SU-DHL-6 (cell line): ENCODE measurements around the gene VARS2.

ENCODE experiments used
- EZH2phosphoT487 ChIP-seq: fragments of 200-600 bp; sonication (generic), shearing (Covaris generic); conservative IDR thresholded peaks from 2 replicates; pipeline ENCODE4 v1.6.1; 2018; ENCODE audit warnings: mild to moderate bottlenecking, antibody characterized with exemption, low read length, moderate library complexity, mixed read lengths
- TF ChIP-seq, protein P1 (sequence below): fragments of 200-600 bp; sonication (generic); IDR thresholded peaks from one replicate; pipeline ENCODE4 v1.5.1; 2017; ENCODE audit warnings: antibody characterized with exemption, mild to moderate bottlenecking, low read length, moderate library complexity; ENCODE audit not compliant: insufficient read depth, poor library complexity, severe bottlenecking

GRCh38 chr6:30901436-30901835 is 12.6 kb upstream of the VARS2 start:
- TF ChIP-seq, protein P1, sequence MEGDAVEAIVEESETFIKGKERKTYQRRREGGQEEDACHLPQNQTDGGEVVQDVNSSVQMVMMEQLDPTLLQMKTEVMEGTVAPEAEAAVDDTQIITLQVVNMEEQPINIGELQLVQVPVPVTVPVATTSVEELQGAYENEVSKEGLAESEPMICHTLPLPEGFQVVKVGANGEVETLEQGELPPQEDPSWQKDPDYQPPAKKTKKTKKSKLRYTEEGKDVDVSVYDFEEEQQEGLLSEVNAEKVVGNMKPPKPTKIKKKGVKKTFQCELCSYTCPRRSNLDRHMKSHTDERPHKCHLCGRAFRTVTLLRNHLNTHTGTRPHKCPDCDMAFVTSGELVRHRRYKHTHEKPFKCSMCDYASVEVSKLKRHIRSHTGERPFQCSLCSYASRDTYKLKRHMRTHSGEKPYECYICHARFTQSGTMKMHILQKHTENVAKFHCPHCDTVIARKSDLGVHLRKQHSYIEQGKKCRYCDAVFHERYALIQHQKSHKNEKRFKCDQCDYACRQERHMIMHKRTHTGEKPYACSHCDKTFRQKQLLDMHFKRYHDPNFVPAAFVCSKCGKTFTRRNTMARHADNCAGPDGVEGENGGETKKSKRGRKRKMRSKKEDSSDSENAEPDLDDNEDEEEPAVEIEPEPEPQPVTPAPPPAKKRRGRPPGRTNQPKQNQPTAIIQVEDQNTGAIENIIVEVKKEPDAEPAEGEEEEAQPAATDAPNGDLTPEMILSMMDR: no peak
- no peak for TF ChIP-seq EZH2phosphoT487
